ENCODE data around the gene SAP30L.

The SAP30L gene

DNA sequence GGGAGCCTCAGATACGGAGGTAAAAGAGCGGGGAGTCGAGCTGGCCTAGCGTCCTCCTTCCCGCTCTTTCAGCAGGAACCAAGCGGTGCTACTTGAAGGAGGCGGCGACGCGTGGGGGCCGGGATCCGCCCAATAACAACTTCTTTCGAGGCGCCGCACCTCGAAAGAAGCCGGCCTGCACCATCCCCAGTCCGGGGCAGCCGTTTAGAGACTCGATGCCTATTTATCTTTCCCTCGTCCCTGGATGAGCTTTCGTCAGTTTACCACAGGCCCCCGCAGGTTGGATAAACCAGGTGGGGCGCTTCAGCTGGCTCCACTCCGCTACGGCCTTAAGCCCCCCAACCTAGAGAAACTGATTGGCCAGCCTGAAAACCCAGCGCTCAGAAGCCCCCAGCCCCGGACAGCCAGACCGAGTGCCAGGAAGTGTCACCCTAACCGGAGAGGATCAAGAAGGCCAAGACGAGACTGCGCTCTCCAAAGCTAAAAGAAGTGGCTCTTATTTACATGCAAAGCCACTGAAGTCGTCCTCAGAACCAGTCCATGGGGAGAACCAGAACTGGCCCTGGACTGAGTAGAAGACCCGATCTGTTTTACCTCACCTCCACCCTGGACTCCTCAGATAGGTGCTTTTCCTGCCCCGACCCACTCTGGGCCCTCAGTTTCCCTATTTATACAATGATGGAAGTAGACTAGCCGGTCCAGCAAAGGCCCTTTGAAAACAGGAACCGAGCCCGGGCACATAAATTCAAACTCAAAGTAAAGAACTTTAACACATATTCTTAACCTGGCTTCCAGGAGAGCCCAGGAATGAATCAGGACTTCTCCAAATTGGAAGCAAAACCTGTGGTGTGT lies 30.8 kb downstream of the SAP30L start:
- no peak for DNase-seq
- in situ Hi-C loops (cut with HindIII; ENCODE audit: low pct_ligation_motif_present, low pct_unique_long_range_greater_than_20kb, low sequenced_read_pairs), result no loop called here

DNA sequence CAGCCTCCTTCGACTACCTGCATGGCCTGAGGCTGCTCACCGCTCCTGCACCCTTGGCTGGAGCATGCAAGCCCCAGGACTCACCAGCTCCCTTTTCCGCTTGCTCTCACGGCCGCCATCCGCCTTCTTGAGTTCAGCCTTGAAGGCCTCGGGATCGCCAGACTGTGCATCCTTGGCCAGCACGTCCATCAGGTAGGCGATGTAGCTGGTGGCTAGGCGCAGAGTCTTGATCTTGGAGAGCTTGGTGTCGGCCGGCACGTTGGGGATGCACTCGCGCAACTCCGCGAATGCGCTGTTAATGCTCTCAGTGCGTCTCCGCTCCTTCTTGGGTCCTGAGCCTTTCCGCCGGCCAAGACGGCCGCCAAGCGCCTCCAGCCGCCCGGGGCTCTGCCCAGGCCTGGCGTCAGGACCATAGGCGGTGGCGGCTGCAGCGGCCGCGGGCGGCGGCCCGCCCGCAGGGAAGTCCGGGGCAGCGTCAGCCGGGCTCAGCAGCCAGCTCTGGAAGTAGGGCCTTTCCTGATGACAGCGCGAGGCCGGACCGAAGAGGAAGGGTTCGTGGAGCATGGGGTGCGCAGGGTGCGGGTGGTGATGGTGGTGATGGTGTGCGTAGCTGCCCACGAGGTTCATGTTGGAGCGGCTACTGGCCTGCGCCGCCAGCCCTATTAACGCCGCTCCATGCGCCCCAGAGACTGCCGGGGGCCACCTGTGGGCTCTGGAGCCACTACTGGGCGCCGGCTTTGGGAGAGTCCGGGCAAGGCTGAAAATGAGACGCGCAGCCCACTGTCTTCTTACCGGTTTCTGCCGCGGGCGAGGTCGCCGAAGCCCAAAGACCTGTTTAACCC lies 31.8 kb downstream of the SAP30L start:
- in situ Hi-C loops (cut with HindIII; ENCODE audit: low pct_ligation_motif_present, low pct_unique_long_range_greater_than_20kb, low sequenced_read_pairs), result no loop called here
- no peak for DNase-seq

DNA sequence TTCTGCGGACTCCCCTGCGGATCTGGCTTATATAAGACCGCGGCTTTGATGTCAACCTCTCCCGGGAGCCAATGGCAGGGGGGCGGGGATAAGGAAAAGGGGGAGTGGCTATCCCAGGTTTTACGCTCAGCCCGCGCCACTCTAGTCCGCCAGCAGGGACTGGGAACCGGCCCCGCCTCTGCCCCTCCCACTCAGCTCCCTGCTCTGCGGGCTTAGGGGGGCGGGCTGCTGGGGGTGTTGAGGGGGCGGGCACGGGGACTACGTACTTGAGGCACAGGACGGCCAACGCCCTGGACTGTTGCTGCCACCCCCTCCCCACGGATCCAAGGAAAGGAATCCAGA lies 32.4 kb downstream of the SAP30L start, which contains the start of gene HAND1:
Gene HAND1 (minus strand): TSS at position 4 of the 342 bp plus-strand sequence. CDS start 219 bp downstream, outside the sequence.
- peak; percentile 46 for DNase-seq
- in situ Hi-C loops (cut with HindIII; ENCODE audit: low pct_ligation_motif_present, low pct_unique_long_range_greater_than_20kb, low sequenced_read_pairs), result no loop called here

DNA sequence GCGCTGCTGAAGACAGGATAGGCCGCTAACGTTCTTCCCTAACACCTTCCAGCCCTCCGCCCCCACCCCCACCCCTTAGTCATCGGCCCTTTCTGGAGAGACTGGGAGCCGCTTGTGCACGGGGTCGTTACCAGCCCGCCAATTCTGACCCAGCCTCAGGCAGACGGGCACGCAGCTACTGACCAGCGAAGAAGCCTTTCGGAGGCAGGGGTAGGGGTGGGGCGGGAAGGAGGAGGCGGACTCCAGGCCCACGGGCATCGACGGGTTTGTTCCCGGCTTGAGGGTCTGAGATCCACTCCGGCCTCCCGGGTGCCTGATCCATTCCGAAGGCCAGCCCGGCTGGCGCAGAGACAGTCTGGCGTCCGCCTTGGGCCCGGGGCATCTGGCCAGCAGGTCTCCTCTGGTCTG lies 33.0 kb downstream of the SAP30L start:
- no peak for DNase-seq
- in situ Hi-C loops (cut with HindIII; ENCODE audit: low pct_ligation_motif_present, low pct_unique_long_range_greater_than_20kb, low sequenced_read_pairs), result no loop called here

DNA sequence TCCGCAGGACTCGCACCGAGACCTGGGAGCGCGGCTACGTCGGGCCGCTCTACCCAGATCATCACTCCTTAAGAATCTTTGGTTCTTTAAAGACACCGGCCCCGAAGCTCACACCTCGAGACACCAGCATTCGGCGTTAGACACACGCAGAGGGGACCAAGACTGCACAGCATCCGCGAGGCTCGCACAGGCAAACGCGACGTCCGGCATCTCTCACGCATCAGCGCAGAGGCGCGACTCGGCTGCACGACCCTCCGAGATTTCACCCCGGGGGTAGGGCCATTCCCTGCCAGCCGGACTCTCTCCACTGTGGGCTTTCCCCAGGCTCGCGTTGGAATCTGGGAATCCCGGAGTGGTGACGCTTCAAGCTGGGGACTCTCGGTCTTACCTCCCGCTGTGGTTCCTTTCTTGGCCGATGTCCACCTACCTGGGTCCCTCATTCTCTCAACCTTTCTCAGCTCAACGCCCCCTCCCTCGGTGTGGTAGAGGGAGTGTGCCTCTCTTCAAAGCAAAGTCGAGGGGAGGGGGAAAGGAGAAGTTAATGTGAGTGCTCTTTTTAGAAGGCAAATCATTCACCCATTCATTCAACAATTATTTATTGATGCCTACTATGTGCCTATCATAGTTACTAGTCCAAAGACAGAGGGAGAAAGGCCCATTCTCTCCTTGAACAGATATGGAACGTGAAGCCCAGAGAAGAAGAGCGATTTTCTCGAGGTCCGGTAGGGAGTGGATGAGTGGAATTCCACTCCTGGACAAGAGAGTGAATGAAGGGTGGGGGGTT lies 33.6 kb downstream of the SAP30L start:
- in situ Hi-C loops (cut with HindIII; ENCODE audit: low pct_ligation_motif_present, low pct_unique_long_range_greater_than_20kb, low sequenced_read_pairs), result no loop called here
- no peak for DNase-seq

DNA sequence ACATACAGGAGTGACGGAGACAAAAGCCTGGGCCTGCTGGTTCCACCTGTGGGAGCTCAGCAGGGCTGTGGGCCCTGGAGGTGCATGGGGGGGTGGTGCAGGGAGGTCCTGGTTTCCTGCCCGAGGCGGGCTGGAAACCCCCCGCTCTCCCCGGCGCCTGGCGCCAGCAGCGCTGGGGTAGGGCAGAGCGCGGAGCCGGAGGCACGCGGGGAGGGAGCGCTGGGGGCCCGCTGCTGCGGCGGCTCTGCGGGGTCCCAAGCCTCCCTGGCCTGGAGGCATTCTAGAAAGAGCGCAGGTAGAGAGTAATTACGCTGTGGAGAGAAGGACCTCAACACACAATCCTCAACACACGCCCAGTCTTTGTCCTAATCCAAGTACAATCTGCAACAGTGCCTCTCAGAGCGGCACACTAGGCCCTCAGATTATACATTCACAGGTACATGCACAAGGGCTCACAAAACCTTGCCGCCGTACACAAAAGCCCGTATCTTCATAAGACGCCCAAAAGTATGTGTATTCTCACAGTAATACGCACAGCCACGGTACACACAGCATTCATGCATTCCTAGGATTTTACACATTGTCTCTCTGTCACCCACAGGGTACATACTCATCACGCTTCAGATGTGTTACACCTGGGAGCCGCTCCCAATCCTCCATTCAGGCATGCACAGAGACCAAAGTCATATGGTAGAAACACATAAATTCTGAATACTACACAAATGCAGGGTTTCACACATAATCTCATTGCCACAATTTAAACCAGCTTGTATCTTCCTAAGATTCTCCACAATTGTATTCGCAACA lies 34.4 kb downstream of the SAP30L start:
- in situ Hi-C loops (cut with HindIII; ENCODE audit: low pct_ligation_motif_present, low pct_unique_long_range_greater_than_20kb, low sequenced_read_pairs), result no loop called here
- DNase-seq, result no peak

DNA sequence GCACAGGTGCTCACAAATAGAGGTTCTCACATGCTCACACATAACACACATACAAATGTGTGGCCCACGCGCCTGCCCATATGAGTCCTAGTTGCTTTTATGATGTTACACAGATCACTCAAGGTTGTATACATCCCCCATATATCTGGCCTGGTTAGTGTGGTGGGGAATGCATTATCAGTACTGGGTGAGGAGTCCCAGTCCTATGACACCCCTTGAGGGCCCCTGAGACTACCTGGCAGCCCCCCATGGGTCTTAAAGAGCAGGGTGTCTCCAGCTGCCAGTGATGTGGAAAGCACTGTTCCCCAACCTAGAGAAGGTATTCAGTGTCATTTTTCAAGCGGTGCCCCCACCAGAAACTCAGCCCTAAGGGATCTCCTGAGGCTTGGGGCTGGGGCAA lies 35.0 kb downstream of the SAP30L start:
- no peak for DNase-seq

DNA sequence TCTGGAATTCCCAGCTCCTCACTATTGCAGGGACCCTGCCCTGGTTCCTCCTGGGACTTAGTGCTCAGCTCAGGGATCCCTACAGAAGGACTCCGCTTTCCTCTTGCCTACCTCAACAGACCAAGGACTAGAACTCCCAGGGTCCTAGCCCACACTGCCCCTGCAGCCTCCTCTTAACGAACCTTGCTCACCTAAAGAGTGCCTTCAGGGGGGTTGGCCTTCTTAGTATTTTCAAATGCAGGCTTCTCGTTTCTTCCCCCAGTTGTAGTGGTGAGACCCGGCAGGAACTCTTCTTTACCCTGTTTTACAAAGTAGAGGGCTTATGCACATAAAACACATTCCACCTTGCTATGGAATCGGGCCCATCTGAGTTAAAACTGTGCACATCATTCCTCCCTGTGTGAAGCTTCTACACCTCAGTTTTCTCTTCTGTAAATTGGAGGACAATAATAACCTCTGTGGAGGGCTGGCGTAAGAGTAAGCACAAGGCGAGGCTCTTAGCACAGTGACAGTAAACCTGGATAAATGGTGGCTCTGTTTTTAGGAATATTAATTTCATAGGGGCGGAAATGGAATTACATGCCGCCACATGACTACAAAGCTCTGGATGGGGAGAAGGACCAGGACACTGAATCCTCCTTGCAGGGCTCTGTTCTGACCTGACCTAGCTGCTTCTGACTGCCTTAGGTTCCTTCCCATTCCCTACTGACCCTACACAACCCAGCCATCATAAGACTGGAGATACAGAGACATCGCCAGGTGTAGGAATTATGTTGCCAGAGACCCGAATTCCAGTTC lies 36.0 kb downstream of the SAP30L start:
- in situ Hi-C loops (cut with HindIII; ENCODE audit: low pct_ligation_motif_present, low pct_unique_long_range_greater_than_20kb, low sequenced_read_pairs), result no loop called here
- no peak for DNase-seq

More for the DNA sequence above, 35.0 kb downstream of the SAP30L start:
- in situ Hi-C loops (cut with HindIII; ENCODE audit: low pct_ligation_motif_present, low pct_unique_long_range_greater_than_20kb, low sequenced_read_pairs), result no loop called here

DNA sequence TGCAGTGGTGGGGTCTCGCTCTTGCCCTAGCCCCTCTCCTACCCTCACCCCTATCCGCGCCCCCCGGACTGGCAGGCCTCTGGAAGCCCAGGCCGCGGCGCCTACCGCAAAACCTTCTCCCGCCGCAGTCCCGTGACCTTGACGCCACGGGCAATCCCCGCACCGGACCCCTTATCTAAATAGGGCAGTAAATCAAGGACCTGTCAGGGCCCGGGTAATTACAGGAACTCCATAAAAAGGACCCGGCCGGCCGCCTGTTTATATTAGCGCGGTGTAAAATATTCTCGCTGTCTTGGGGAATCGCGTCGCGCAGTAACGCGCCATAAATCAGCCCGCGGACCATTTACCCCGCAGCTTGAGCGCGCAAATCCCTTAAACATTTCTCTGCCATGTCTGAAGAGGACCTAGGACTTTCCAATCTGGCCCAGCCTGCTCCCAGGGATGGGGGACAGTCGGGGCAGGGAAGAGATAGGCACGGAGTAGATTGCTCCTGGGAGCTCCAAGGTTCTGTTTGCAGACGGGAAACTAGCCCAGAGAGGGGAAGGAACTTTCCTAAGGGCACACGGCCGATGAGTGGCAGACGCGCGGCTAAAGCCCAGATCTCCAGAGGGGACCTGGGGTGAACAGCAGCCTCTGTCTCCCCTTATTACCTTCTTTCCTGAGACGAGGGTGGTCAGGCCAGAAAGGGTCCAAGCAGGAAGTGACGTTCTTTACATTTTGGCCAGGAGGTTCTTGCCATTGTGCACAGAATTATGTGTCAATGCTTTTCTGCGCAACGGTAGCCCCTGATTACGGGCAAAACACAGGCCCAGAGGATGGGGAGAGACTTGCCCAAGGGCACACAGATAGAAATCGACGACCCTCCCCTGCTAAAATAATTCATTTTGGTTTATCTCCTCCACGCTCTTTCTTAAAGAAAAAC lies 37.0 kb downstream of the SAP30L start:
- in situ Hi-C loops (cut with HindIII; ENCODE audit: low pct_ligation_motif_present, low pct_unique_long_range_greater_than_20kb, low sequenced_read_pairs), result no loop called here
- no peak for DNase-seq

DNA sequence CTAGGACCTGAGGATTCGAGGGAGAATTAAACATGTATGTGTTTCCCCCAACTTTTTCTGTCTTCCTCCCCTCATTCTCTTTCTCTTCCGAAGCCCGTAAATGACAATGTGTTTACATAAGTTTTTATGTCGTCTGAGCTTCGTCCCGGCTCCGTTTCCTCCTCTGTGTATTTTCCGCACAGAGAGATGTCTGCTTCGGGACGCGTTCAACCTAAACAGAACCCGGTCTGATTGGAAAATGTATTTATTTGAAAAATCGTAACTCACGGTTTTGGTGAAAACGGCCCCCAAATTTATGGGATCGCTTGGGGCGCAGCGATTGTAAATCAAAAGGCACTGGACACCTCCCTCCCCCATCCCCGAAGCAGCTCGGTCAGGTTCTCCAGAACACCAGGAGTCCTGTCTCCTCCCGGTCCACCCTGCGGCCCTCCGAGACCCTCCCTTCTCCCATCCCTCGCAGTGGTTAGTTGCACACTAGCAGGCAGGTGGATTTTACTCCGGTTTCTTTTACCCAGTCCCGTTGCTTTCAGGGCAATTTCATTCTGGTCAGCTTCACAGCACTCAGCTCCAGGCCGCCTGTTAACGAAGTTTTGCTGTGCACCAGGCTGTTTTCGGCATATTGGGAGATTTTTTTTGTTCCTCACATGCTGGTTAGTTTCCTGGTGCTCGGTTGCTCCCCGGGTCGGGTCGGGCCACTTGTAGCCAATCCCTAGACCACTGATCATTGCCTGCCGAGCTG lies 38.0 kb downstream of the SAP30L start:
- in situ Hi-C loops (cut with HindIII; ENCODE audit: low pct_ligation_motif_present, low pct_unique_long_range_greater_than_20kb, low sequenced_read_pairs), result no loop called here
- no peak for DNase-seq

DNA sequence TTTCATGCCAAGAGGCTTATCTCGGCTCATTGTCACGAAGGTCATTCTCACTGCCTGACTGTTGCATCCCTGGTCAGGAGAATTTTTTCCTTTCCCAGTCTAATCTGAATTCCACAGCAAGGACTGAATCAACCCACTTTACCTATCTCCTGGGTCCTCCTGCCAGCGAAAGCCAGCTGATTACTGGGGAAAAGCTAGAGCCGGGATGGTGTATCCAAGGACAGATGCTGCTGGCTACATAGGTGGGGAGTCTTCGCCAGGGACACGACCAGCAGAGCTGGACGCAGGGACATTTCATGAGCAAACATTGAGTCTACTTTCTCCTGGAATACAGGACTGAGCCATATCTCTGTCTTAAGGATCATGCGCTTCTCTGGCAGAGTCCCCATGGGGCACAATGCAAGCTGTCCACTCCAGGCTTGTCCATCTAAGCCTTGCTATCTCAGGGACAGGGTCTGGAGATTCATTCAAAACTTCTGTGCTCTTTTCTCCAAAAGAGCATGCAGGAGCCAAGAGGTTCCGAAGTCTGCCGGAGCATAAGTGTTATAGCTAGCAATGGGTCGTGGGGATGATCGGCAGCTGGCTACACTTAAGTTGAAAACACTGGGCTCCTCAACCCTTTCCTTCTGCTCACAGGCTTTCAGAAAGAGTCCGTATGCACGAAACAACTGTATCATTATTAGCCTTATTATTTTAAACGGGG lies 38.7 kb downstream of the SAP30L start:
- no peak for DNase-seq
- in situ Hi-C loops (cut with HindIII; ENCODE audit: low pct_ligation_motif_present, low pct_unique_long_range_greater_than_20kb, low sequenced_read_pairs), result no loop called here

DNA sequence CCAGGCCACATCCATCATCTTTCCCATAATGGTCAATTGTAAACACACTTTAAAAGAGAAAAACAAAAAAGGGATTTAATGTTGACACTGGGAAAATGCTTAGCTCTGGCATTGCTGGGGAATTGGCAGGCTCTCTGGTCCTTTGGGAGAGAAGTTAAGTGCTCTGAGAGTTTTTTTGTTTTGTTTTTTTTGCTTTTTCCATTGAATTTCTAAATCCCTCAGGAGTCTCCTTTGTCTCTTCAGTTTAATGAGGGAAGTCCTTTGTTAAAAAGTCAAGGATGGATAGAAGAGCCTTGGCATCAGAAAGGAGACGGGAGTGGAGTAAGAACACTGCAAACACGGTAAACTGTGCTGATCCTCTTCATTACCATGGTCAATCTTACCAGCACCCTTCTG lies 39.3 kb downstream of the SAP30L start:
- in situ Hi-C loops (cut with HindIII; ENCODE audit: low pct_ligation_motif_present, low pct_unique_long_range_greater_than_20kb, low sequenced_read_pairs), result no loop called here
- DNase-seq, result no peak

DNA sequence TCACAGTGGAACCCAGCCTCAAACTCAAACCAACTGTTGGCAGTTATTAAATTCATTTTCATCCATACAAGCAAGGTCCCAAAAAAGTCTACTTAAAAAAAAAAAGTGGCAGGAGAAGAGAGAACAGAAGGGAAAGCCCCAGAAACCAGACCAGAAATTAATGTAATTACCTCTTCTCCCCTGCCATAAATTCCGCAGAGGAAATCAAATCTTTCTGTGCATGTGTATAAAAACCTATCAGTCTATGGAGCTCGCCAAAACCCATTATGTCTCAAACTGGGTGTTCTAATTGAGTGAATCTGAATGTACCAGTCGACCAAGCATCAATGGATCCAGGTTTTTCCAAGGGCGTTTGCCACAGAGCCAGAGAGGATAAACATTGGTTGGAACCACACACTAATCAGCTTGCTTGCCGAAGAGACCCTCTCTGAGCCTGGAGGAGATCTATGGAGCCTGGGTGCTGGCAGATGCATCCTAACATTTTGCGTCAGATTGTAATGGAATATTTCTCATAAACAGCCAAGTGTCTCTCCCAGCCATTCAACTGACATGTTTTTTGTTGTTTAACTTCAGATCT lies 40.1 kb downstream of the SAP30L start:
- in situ Hi-C loops (cut with HindIII; ENCODE audit: low pct_ligation_motif_present, low pct_unique_long_range_greater_than_20kb, low sequenced_read_pairs), result no loop called here
- DNase-seq, result no peak

DNA sequence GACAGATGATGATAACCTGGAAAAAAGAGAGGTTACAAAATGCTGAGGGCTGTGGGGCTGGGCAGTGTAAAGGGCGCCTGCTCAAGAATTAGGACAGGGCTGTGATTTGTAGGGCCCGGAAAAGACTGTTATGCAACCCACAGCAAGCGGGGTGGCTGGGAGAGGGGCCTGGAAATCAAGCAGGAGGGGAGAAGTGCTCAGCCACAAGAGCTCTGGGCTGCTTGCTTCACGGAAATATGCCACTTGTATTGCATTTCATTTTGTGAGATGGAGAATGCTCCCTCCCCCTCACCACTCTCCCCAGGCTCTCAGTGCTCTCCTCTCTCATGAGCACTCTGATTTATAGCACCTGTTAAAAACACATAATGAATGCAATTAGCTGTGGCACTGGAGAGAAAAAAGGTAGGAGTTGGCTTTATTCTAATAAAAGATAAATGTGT lies 40.6 kb downstream of the SAP30L start:
- in situ Hi-C loops (cut with HindIII; ENCODE audit: low pct_ligation_motif_present, low pct_unique_long_range_greater_than_20kb, low sequenced_read_pairs), result no loop called here
- no peak for DNase-seq

DNA sequence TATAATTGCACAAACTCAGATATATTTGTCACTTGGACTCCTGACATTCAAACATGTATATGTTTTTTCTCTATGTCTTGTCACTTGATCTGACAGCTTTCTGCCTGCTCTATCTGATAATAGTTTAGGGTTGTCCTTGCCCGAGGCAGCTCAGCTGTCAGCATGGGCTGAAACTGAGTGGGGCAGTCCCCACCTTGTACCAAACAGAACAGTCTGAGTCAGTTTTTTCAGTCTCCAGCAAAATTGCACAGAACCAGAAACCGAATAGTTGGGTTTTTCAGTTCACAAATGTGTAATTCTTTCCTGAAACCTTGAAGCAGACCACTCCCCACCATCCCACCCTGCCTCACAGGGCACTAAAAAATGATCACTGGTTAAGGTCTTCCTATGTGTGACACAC lies 41.7 kb downstream of the SAP30L start:
- in situ Hi-C loops (cut with HindIII; ENCODE audit: low pct_ligation_motif_present, low pct_unique_long_range_greater_than_20kb, low sequenced_read_pairs), result no loop called here
- no peak for DNase-seq
